Pancreas (tissue), 10 donors: ENCODE measurements around the gene MEIS1. TPM values are rescaled to one million over a fixed set of nuclear protein-coding genes. Genes with fewer than 3 reads are reported as not detected.
A peak's percentile ranks its signal among the peaks of the same experiment; 100 is the strongest.

Experiments
- ATAC-seq, 4 donors: fragments of 200-7000 bp; cut with Tn5 transposase; one replicate each; pipeline versions ENCODE4 v1.8.0 to v1.9.1; 2020; ENCODE audit warnings: mild to moderate bottlenecking in 4 of 4, moderate library complexity in 4 of 4
- DNase-seq, 6 donors: peaks; one replicate each; pipeline ENCODE4 v3.0.0-alpha.2; 2020
- FAIRE-seq: peaks from 2 replicates; lab custom pipeline; 2012; peaks lifted over from hg19 to GRCh38; lab: Jason Lieb, UNC
- H3K27ac ChIP-seq, 4 donors: fragments of 200-600 bp; sonication (generic); 1 replicate in 3 of 4; 2 replicates in 1 of 4; pipeline versions ENCODE4 v1.5.0 to v1.8.0; 2020
- H3K27me3 ChIP-seq, 4 donors: fragments of 200-600 bp; one replicate each; pipeline ENCODE4 v1.8.0; 2021
- H3K36me3 ChIP-seq, 3 donors: fragments of 200-600 bp; sonication (generic) in 1 of 3; one replicate each; pipeline versions ENCODE4 v1.5.0 to v1.8.0; 2020 to 2021
- H3K4me1 ChIP-seq, 3 donors: fragments of 200-600 bp; one replicate each; pipeline ENCODE4 v1.8.0; 2021
- H3K4me3 ChIP-seq, 4 donors: fragments of 200-600 bp; sonication (generic) in 2 of 4; one replicate each; pipeline versions ENCODE4 v1.5.0 to v1.8.0; 2020 to 2021
- H3K9me3 ChIP-seq, 4 donors: fragments of 200-600 bp; one replicate each; pipeline ENCODE4 v1.8.0; 2021
- CTCF ChIP-seq, 4 donors: fragments of 200-600 bp; sonication (generic) in 3 of 4; IDR thresholded peaks; one replicate each; pipeline versions ENCODE4 v1.5.0 to v1.8.0; 2021; ENCODE audit warnings: antibody characterized with exemption in 4 of 4
- WGBS, 2 donors: extraction: QIAGEN DNeasy Blood & Tissue Kit; methylation state at CpG; one replicate each; pipeline ENCODE4 v1.1.7; 2013; 5-methylcytosine and 5-hydroxymethylcytosine counted together
- intact Hi-C, 3 donors: fragments of 100-400 bp; cut with DNase I; formaldehyde crosslinking; loops; one replicate each; pipeline versions ENCODE4 v1.11.1 to v1.14.2; 2022
- polyA plus RNA-seq, 2 donors: library from polyadenylated mRNA; stranded (reverse); fragments of 200-250 nt; gene quantifications; one replicate each; pipeline ENCODE4 v1.2.3, GENCODE V29; 2013
- total RNA-seq, 6 donors: library from RNA; stranded (reverse); fragmentation: NEBNext Ultra II Directional in 4 of 6; extraction: Animal tissue kit (Norgen Biotek cat#: 25700) in 4 of 6; gene quantifications; one replicate each; pipeline versions ENCODE4 v1.2.1 to v1.2.4, GENCODE V29; 2021 to 2023
- donor health status: healthy with polysubstance abuse.
- donor health status: DM: no; HTN: no; CAD: no; lungs with moderate emphysema.
- donor health status: DM: no; HTN: no; CAD: no.
- donor health status: control.
- donor health status: control.
- donor health status: Bipolar disorder and iron deficiency.
- donor health status: DM: yes; HTN: yes; CAD: no.
- donor health status: DM: no; HTN: no; CAD: no.
- donor health status: DM: no; HTN: no; CAD: no.
- donor health status: DM: yes; HTN: yes; CAD: no.

The MEIS1 gene
- total and polyA plus RNA-seq, 8 donors = 41.3 to 129 (median 58.4) TPM

GRCh38 chr2:66437109-66437690, 2.3 kb downstream of the MEIS1 start:
- Histone ChIP-seq H3K9me3 (no peaks in the 10 kb centered on the region), H3K27me3 (no peaks in the 10 kb centered on the region), H3K4me1 (no peaks in the 10 kb centered on the region), H3K4me3 (peak overlapping the region; percentile 43 to 74 (median 66)), H3K36me3 (no peaks in the 10 kb centered on the region), H3K27ac (peak overlapping the region; percentile 87 to 99 (median 92))
- no peak for TF ChIP-seq CTCF (IDR thresholded peaks at IDR 0.05)
- no peak for FAIRE-seq
- no peak for ATAC-seq
- DNase-seq = no peak
- WGBS, 2 donors = 2% methylated on average over 14 of the region's 14 CpGs
- intact Hi-C loops = loop anchor here in 1 of 3 donors (5.0 to 10.0 kb wide), 2 partner anchors 140 to 778 kb away; no protein-coding TSS in a partner anchor

GRCh38 chr2:66437691-66438497, 3.0 kb downstream of the MEIS1 start:
- H3K27ac ChIP-seq = peak overlapping the region; percentile 87 to 99 (median 92)
- WGBS, 2 donors = 5 to 7% methylated on average over 22 of the region's 22 CpGs
- H3K4me3 ChIP-seq = peak overlapping the region; percentile 43 to 74 (median 66)
- intact Hi-C loops = loop anchor here in 2 of 3 donors (2.0 to 10.0 kb wide), 3 partner anchors 139 to 777 kb away; no protein-coding TSS in a partner anchor
- H3K4me1 ChIP-seq = no peaks in the 10 kb centered on the region
- TF ChIP-seq CTCF (IDR thresholded peaks at IDR 0.05) = no peak
- ATAC-seq (peak in 1 of 4 donors; percentile 1), FAIRE-seq (no peak), DNase-seq (peak in 5 of 6 donors; percentile 36 to 68 (median 50))
- H3K36me3 ChIP-seq = no peaks in the 10 kb centered on the region
- no peaks in the 10 kb centered on the region for H3K9me3 ChIP-seq
- no peaks in the 10 kb centered on the region for H3K27me3 ChIP-seq

- DNase-seq = no peak
- TF ChIP-seq CTCF (IDR thresholded peaks at IDR 0.05) = no peak
- Histone ChIP-seq H3K4me1 (no peaks in the 10 kb centered on the region), H3K4me3 (peak overlapping the region; percentile 43 to 74 (median 66)), H3K36me3 (no peaks in the 10 kb centered on the region), H3K27ac (peak overlapping the region; percentile 87 to 99 (median 92)), H3K27me3 (no peaks in the 10 kb centered on the region), H3K9me3 (no peaks in the 10 kb centered on the region)
- 3 to 7% methylated on average over 8 of the region's 8 CpGs for WGBS, 2 donors
- no peak for ATAC-seq
- no peak for FAIRE-seq
- intact Hi-C loops = loop anchor here in 2 of 3 donors (2.0 to 10.0 kb wide), 3 partner anchors 139 to 776 kb away; no protein-coding TSS in a partner anchor
These were observed 3.5 kb downstream of the MEIS1 start for GRCh38 chr2:66438498-66438833.

- Histone ChIP-seq H3K9me3 (no peaks in the 10 kb centered on the region), H3K4me3 (peak overlapping the region; percentile 43 to 74 (median 66)), H3K27me3 (no peaks in the 10 kb centered on the region), H3K27ac (peak overlapping the region; percentile 87 to 99 (median 92)), H3K4me1 (no peaks in the 10 kb centered on the region), H3K36me3 (no peaks in the 10 kb centered on the region)
- 1 to 3% methylated on average over 37 of the region's 37 CpGs for WGBS, 2 donors
- peak in 4 of 6 donors; percentile 38 to 73 (median 60) for DNase-seq
- no peak for TF ChIP-seq CTCF (IDR thresholded peaks at IDR 0.05)
- intact Hi-C loops = loop anchor here in 2 of 3 donors (2.0 to 10.0 kb wide), 3 partner anchors 138 to 776 kb away; no protein-coding TSS in a partner anchor
- FAIRE-seq = no peak
- no peak for ATAC-seq
These were observed 4.2 kb downstream of the MEIS1 start for GRCh38 chr2:66438891-66439811.
